ENCODE measurements around the gene HNRNPF.

- TF ChIP-seq EZH2phosphoT487 (IDR thresholded peaks at IDR 0.05; ENCODE audit: insufficient read depth, low read depth) (no peak), EZH2 (IDR thresholded peaks at IDR 0.05; ENCODE audit: insufficient read depth, poor library complexity, severe bottlenecking) (no peak)
These were observed 36.0 kb upstream of the HNRNPF start for GRCh38 chr10:43444897-43445466.
